Bronchial epithelial cell (primary cell): ENCODE results near the gene KNSTRN. TPM values are rescaled to one million over a fixed set of nuclear protein-coding genes. Genes with fewer than 3 reads are reported as not detected.

ENCODE experiments used
- DNase-seq: peaks from one replicate; pipeline ENCODE4 v3.0.0-alpha.2; 2010; ENCODE audit warnings: low read depth
- FAIRE-seq: peaks from 2 replicates; lab custom pipeline; 2011; peaks lifted over from hg19 to GRCh38; lab: Jason Lieb, UNC
- H3K27me3 ChIP-seq: 2 replicates; pipeline ENCODE4 v1.5.1; 2011; ENCODE audit warnings: low read length; ENCODE audit not compliant: control insufficient read depth, insufficient read depth
- H3K36me3 ChIP-seq: 2 replicates; pipeline ENCODE4 v1.5.1; 2011; ENCODE audit warnings: low read length; ENCODE audit not compliant: control insufficient read depth, insufficient read depth
- H3K4me3 ChIP-seq: 2 replicates; pipeline ENCODE4 v1.5.1; 2011; ENCODE audit warnings: mild to moderate bottlenecking, low read depth, low read length, control low read depth
- CTCF ChIP-seq: IDR thresholded peaks from 2 replicates; pipeline ENCODE4 v1.5.1; 2011; ENCODE audit warnings: mild to moderate bottlenecking, moderate library complexity, low read length, control low read depth, inconsistent platforms; ENCODE audit not compliant: insufficient read depth, severe bottlenecking
- total RNA-seq: library from RNA; depleted of rRNA; stranded (reverse); fragments of >200 nt; gene quantifications from 2 replicates; pipeline ENCODE4 v1.2.1, GENCODE V29; 2014

KNSTRN gene
- total RNA-seq, 1 donor from 2014 or later: 56.9 TPM

DNA sequence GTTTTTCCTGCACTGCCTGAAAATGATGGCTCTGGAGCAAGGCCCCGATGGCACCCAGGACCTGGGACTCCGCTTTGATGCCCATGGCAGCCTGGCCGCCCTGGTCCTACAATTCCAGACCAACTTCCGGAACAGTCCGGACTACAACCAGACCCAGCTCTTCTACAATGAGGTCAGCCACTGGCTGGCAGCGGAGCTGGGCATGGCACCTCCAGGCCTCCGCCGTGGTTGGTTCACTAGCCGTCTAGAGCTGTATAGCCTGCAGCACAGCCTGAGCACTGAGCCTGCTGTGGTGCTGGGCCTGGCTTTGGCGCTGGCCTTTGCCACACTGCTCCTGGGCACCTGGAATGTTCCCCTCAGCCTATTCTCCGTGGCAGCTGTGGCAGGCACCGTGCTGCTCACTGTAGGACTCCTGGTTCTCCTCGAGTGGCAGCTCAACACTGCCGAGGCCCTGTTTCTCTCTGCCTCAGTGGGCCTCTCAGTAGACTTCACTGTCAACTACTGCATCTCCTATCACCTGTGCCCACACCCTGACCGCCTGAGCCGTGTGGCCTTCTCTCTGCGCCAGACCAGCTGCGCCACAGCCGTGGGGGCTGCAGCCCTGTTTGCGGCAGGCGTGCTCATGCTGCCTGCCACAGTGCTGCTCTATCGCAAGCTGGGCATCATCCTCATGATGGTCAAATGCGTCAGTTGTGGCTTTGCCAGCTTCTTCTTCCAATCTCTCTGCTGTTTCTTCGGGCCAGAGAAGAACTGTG lies 13.6 kb upstream of the KNSTRN start:
- H3K36me3 ChIP-seq: no peaks in the 10 kb centered on the region
- FAIRE-seq (no peak), DNase-seq (no peak)
- H3K4me3 ChIP-seq: no peak overlapping the region
- no peak for TF ChIP-seq CTCF
- peaks cover 3% of the 10 kb centered on the region for H3K27me3 ChIP-seq

DNA sequence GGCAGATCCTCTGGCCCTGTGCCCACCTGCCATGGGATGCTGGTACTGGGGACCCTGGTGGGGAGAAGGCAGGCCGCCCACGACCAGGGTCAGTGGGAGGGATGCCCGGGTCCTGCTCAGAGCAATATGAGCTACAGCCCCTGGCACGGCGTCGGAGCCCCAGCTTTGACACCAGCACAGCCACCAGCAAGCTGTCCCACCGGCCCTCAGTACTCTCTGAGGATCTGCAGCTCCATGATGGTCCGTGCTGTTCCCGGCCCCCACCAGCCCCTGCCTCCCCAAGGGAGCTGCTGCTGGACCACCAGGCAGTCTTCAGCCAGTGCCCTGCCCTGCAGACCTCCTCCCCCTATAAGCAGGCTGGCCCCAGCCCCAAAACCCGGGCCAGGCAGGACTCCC lies 13.0 kb upstream of the KNSTRN start:
- FAIRE-seq (no peak), DNase-seq (no peak)
- Histone ChIP-seq H3K27me3 (peaks cover 3% of the 10 kb centered on the region), H3K4me3 (no peak overlapping the region), H3K36me3 (no peaks in the 10 kb centered on the region)
- no peak for TF ChIP-seq CTCF

- no peak for TF ChIP-seq CTCF
- Histone ChIP-seq H3K4me3 (no peak overlapping the region), H3K36me3 (no peaks in the 10 kb centered on the region), H3K27me3 (peaks cover 3% of the 10 kb centered on the region)
- FAIRE-seq: no peak
- no peak for DNase-seq
These were observed 12.6 kb upstream of the KNSTRN start for GRCh38 chr15:40369971-40370370.

GRCh38 chr15:40372981-40373380 lies 9.5 kb upstream of the KNSTRN start:
- H3K27me3 ChIP-seq: peaks cover 3% of the 10 kb centered on the region
- DNase-seq: no peak
- FAIRE-seq: no peak
- no peak for TF ChIP-seq CTCF
- H3K36me3 ChIP-seq: no peaks in the 10 kb centered on the region
- H3K4me3 ChIP-seq: no peak overlapping the region

GRCh38 chr15:40377606-40378005 lies 4.9 kb upstream of the KNSTRN start:
- Histone ChIP-seq H3K36me3 (no peaks in the 10 kb centered on the region), H3K4me3 (no peak overlapping the region), H3K27me3 (no peaks in the 10 kb centered on the region)
- no peak for FAIRE-seq
- no peak for DNase-seq
- no peak for TF ChIP-seq CTCF

- Histone ChIP-seq H3K27me3 (no peaks in the 10 kb centered on the region), H3K36me3 (no peaks in the 10 kb centered on the region), H3K4me3 (no peak overlapping the region)
- FAIRE-seq (no peak), DNase-seq (no peak)
- no peak for TF ChIP-seq CTCF
These were observed 3.1 kb upstream of the KNSTRN start for GRCh38 chr15:40379374-40379773.
